ENCODE data around the gene KCNQ2. TPM values are rescaled to one million over a fixed set of nuclear protein-coding genes. Genes with fewer than 3 reads are reported as not detected.

Gene KCNQ2
- total RNA-seq, 1 donor from 2014 or later = not detected

GRCh38 chr20:63461104-63461763 is 11.2 kb downstream of the KCNQ2 start:
- DNase-seq (ENCODE audit: low spot score) (no peak), ATAC-seq (no peak)
- intact Hi-C loops (cut with DNase I) = no loop called here

DNA sequence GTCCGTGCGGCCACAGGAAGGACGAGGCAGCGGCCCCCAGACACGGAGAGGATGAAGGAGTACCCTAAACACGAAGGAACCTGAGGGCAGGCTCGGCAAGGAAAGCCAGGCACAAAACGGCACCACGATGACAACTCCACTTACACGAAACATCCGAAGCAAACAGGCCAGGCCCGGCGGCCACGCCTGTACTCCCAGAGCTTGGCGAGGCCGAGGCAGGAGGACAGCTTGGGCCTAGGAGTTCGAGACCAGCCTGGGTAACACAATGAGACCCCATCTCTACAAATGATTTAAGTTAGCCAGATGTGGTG is 13.4 kb downstream of the KCNQ2 start:
- intact Hi-C loops (cut with DNase I) = no loop called here
- DNase-seq (ENCODE audit: low spot score) = no peak
- ATAC-seq = no peak

DNA sequence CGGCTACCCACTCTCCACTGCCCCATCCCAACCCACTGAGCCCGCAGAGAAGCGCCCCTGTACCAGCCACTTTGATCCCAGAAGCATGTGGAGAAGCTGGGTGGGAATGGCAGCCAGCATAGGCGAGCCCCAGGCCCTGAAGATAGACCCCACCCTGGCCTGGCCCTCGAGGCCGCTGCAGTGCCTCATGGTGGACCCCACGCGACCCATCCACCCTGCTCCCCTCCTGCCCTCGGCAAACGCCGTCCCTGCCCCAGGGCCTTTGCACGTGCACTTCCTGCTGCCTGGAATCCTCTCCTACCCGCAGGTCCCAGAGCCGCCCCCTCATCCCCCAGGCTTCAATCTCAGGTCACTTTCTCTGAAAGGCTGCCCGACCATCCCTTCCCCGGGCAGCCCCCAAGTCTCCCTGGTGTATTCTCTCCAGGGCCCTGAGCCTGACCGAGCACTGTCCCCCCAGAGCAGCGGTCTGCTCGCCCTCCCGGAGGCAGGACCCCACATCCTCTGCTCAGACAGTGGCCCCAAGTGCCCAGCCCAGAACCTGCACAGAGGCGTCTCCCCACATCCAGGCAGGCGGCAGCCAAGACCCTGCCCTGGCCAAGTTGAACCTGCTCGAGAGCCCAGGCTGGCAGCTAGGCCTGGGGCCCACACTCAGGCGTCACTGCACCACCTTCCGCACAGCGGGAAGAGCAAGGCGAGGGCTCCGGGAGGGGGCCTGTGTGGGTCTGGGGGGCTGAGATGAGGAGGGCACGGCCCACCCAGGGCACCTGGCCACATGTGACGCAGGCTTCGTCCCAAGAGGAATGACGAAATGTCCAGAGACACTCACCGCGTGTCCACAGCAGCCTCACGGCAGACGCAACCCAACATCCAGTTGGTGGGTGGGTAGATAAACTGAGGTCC is 14.0 kb downstream of the KCNQ2 start:
- intact Hi-C loops (cut with DNase I) = no loop called here
- no peak for ATAC-seq
- no peak for DNase-seq (ENCODE audit: low spot score)

DNA sequence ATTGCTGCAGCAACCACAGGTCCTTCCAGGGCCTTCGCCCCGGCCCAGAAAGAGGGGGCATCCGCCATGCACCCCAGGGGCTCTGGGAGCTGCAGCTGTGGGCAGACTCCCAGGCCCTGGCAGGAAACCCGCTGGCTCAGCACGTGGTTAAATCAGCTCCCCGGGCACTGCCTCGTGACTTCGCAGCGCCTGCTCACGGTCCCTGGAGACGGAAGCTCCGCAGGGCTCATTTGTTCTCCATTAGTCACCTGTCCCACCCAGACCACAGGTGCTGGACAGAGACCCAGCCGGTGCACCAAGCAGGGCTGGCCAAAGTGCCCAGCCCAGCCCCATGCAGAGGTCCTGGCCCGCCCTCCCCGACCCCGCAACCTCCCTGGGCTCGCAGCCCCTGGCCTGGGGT is 14.7 kb downstream of the KCNQ2 start:
- no peak for DNase-seq (ENCODE audit: low spot score)
- no peak for ATAC-seq
- intact Hi-C loops (cut with DNase I) = no loop called here

DNA sequence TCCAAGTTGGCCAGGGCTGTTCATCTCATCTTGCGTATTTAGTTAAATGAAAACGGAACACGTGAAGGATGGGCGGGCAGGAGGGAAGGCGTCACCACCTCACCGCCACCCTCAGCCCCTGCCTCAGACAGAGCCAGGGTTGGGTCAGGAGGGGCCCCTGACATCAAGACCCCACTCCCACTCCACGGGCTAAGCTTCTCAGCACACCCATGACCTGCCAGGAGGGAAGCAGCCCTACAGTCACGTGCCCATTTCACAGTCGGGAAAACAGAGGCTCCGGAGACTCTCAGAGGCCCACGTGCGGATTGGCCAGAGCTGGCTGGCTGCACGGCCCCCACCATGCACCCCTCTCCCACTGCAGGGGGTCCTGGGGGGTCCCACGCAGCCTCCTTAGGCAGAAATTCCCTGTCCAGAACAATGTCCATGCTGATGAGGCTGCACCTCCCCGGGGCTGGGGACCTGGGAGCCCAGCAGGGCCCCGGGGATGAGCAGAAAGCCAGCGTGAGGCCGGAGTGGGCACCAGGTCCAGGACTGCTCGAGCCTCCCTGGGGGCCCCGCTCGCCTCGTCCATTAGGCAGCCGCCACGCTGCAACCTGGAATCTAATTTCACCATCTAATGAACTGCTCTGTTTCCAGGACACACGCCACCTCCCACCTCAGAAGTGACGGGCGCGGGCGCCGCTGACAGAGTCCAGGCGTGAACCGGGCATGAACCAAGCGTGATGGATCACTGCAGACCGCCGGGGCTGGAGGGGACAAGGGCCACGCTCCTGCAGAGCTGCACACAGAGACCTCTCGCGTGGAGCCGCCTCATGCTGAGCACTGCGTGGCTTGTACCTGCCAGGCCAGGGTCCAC is 15.8 kb downstream of the KCNQ2 start:
- intact Hi-C loops (cut with DNase I) = no loop called here
- no peak for ATAC-seq
- no peak for DNase-seq (ENCODE audit: low spot score)

DNA sequence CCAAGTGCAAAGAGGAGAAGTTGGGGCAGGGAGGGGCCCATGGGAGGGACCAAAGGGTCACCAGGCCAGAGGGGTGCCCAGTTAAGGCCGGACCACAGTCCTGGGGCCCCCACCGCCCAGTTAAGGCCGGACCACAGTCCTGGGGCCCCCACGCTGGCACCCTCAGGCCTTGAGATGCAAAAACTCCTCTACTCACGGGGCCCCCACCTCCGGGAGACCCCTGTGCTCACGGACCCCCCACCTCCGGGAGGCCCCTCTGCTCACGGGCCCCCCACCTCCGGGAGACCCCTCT is 16.9 kb downstream of the KCNQ2 start:
- ATAC-seq (no peak), DNase-seq (ENCODE audit: low spot score) (no peak)
- intact Hi-C loops (cut with DNase I) = no loop called here

DNA sequence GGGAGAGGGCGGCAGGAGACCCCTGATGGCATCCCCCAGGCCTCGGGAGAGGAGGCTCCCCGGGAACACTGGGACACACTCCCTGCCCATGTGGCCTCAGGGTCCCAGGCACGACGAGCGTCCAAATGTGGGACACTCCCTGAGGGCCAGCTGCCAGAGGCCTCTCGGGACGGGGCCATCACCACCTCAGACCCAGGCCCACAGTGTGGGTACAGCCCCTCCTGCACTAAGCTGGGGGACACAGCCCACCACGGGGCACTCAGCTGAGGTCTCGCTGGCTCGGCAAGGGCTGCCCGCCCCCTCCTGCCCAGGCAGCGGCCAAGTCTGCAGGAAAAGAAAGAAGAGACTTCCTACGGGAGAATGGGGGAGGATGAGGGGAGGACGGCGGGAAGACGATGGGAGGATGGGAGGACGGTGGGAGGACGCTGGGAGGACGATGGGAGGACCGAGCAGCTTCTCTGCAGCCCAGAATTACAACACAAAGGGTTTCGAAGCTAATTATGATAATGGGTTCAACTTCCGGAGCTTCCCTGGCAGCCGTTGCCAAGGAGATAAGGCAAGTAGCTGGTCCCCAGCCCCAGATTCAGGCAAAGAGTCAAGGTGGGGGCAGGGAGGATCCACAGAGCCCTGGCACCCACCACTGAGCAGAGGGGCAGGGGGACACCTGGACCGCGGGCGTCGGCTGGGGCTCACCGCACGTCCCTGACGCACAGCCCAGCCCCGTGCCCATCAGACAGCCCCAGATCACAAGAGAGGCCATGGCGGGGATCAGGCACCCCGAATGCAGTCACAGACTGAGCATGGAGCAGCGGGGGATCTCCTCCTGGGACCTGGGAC is 17.5 kb downstream of the KCNQ2 start:
- ATAC-seq (no peak), DNase-seq (ENCODE audit: low spot score) (no peak)
- intact Hi-C loops (cut with DNase I) = no loop called here

GRCh38 chr20:63452821-63453523 is 19.5 kb downstream of the KCNQ2 start:
- intact Hi-C loops (cut with DNase I) = no loop called here
- DNase-seq (ENCODE audit: low spot score) = no peak
- no peak for ATAC-seq

- intact Hi-C loops (cut with DNase I) = no loop called here
- ATAC-seq (no peak), DNase-seq (ENCODE audit: low spot score) (no peak)
Measured at GRCh38 chr20:63452341-63452740, 20.1 kb downstream of the KCNQ2 start.

GRCh38 chr20:63451821-63452220 is 20.6 kb downstream of the KCNQ2 start:
- intact Hi-C loops (cut with DNase I) = no loop called here
- DNase-seq (ENCODE audit: low spot score) (no peak), ATAC-seq (no peak)

DNA sequence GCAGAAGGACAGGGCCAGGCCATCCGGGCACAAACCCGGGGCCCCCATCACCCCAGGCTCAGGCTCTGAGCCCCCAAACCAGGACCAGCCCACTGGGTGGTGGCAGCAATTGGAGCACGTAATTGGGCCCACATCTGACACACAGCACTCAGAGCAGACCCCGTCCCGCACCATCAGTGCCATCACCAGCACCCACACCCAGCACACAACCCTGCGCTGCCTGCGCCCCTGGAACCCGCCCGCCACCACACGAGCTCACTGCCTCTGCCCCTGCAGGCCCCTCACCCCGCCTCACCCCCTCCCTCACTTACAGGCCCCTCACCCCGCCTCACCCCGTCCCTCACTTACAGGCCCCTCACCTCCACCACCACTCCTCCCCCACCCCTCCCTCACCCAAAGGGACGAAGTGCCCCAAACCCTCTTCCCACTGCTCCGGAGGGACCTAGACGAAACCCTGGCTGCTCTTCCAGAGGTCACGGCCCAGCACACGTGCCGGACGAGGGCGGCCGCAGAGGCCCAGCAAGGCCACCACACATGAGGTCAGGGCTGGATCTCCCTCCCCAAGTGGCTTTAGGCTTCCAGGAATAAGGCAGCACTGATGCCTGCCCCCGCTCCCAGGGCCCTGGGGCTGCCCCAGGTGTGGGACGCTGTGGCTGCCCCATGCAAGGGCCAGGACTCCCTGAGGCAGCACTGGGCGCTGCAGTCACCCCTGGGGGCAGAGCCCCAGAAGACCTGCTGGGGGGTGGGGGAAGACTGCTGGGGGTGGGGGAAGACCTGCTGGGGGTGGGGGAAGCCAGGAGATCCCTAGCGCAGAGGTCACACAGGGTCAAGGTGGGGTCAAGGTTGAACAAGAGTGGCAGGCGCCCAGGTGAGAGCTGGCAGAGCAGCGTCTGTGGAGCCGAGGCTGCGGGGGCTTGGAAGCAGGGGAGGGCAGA is 22.4 kb downstream of the KCNQ2 start:
- DNase-seq (ENCODE audit: low spot score) = no peak
- no peak for ATAC-seq
- intact Hi-C loops (cut with DNase I) = no loop called here

DNA sequence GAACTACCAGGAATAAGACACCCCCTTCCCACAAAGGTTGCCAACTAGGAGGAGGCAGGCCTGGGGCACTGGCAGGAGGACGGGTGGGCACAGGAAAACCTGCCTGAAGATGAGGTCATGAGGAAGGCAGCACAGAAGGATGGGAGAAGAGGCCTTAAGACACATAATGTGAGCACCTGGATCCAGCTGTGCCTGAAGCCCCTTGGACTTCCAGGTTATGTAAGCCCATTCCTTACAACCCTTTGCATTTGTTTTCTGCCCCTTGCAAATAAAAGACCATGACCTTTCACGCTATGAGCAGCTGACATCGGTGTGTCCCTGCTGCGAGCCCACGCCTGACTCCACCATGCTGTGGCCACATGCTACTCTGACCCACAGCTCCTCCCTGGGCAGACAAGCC is 23.4 kb downstream of the KCNQ2 start:
- intact Hi-C loops (cut with DNase I) = no loop called here
- ATAC-seq (no peak), DNase-seq (ENCODE audit: low spot score) (no peak)

GRCh38 chr20:63448031-63448430 is 24.4 kb downstream of the KCNQ2 start:
- ATAC-seq (no peak), DNase-seq (ENCODE audit: low spot score) (no peak)
- intact Hi-C loops (cut with DNase I) = no loop called here

- ATAC-seq (no peak), DNase-seq (ENCODE audit: low spot score) (no peak)
- intact Hi-C loops (cut with DNase I) = no loop called here
Measured at GRCh38 chr20:63447320-63447719, 25.1 kb downstream of the KCNQ2 start.

DNA sequence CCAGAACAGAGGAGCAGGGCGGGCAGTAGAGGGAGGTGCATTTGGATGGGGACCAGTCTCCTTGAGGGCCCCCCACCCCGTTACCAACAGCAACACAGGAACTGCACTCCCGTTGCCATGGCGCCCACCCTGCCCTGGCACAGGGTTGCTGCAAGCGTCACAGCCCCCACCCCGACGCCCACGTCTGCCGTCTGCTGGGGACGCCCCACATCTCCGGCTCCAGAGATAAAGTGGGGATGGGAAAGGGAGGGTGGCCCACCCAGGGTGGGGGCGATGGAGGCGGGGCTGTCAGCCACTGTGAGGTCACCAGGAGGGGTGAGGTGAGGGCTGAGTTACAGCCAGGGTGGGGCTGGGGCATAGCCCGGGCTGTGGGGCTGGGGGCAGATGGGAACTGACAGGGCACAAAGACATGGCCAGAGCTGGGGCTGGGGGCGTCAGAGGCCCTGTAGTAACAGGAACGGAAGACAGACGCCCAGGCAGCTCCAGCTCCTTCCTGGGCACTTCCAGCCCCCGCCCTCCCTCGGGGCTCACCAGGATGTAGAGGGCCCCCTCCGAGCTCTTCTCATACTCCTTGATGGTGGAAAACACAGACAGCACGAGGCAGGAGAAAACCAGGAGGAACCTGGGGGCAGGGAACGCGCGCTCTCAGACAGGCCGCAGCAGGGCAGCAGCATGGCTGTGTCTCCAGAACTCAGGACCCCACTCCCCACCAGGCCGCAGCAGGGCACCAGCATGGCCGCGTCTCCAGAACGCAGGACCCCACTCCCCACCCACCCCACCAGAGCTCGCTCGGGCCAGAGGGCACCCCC is 26.0 kb downstream of the KCNQ2 start:
- ATAC-seq (no peak), DNase-seq (ENCODE audit: low spot score) (no peak)
- intact Hi-C loops (cut with DNase I) = no loop called here

DNA sequence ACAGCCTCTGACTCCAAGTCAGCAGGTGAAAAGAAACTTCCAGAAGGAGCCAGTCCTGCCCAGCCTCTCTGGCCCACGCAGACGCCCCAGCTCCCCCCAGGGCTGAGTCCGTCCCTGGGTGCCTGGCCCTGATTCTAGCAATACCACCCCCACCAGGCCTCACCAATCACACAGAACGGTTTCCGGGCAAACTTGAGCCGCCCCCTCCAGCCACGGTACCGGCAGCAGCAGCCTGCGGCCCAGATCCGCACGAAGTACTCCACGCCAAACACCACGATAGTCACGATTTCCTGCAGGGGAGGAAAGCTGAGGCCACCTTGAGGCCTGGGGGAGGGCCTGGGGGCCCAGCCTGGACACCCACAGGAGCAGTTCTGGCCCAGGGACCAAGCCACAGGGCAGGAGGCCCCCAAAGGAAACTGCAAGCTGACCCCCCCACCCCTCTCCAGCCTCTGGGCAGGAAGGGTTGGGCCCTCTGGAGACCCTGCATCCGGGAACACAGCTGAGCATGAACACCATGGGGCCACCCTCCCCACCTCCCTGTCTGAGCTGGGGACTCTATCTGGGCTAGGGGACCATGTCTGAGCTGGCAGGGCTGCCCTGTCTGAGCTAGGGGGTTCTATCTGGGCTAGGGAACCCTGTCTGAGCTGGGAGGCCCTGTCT is 27.2 kb downstream of the KCNQ2 start:
- ATAC-seq (no peak), DNase-seq (ENCODE audit: low spot score) (no peak)
- intact Hi-C loops (cut with DNase I) = no loop called here

Data from sciatic nerve (tissue), 2 donors.